ENCODE data around the gene AMT. TPM values are rescaled to one million over a fixed set of nuclear protein-coding genes. Genes with fewer than 3 reads are reported as not detected.

Gene AMT
- total and polyA plus RNA-seq, 2 of the 13 experiments (the other 11 are each of a cell fraction or from before 2014, with no cell fraction given), result 35.3 to 59.0 TPM

GRCh38 chr3:49422379-49423248 lies at the start of gene AMT (continued):
- TF ChIP-seq ZNF597 (CRISPR knock-in tag; IDR thresholded peaks at IDR 0.05) (no peak), ZNF619 (CRISPR knock-in tag; IDR thresholded peaks at IDR 0.05) (peak; percentile 19; the same call in 1 of the 2 replicates), RORA (CRISPR knock-in tag; IDR thresholded peaks at IDR 0.05) (no peak), FIP1L1 (IDR thresholded peaks at IDR 0.05; ENCODE audit: borderline replicate concordance, insufficient read depth, low read depth, low read length) (no peak), MLLT10 (CRISPR knock-in tag; IDR thresholded peaks at IDR 0.05) (no peak), CREB3 (CRISPR knock-in tag; IDR thresholded peaks at IDR 0.05) (no peak), STAT5B (CRISPR knock-in tag; IDR thresholded peaks at IDR 0.05) (no peak), ZNF362 (CRISPR knock-in tag; IDR thresholded peaks at IDR 0.05; ENCODE audit: borderline replicate concordance) (no peak), ZHX2 (IDR thresholded peaks at IDR 0.05; ENCODE audit: low read depth) (no peak), ZHX2 (CRISPR knock-in tag; IDR thresholded peaks at IDR 0.05; ENCODE audit: borderline replicate concordance) (no peak; the same call in 1 of the 2 replicates), ZNF143 (CRISPR knock-in tag; IDR thresholded peaks at IDR 0.05) (peak; percentile 94), ZBTB38 (CRISPR knock-in tag; IDR thresholded peaks at IDR 0.05) (peak; percentile 26; the same call in 1 of the 2 replicates), BCL6 (CRISPR knock-in tag; IDR thresholded peaks at IDR 0.05) (no peak), ZNF639 (CRISPR knock-in tag; conservative IDR thresholded peaks at IDR 0.05) (no peak), EED (CRISPR knock-in tag; IDR thresholded peaks at IDR 0.05) (no peak), ZBTB1 (CRISPR knock-in tag; IDR thresholded peaks at IDR 0.05; ENCODE audit: borderline replicate concordance) (no peak), ZNF446 (CRISPR knock-in tag; IDR thresholded peaks at IDR 0.05) (no peak), NPAS2 (CRISPR knock-in tag; IDR thresholded peaks at IDR 0.05; ENCODE audit: borderline replicate concordance) (no peak), WIZ (CRISPR knock-in tag; IDR thresholded peaks at IDR 0.05) (peak; percentile 84; the same call in 1 of the 2 replicates)

All from HepG2 (cell line).